Activated naive CD8-positive, alpha-beta T cell treated with anti-CD3 and anti-CD28 coated beads, Interleukin-2, amount 10 ng/mL, durations not matched to agents 7 days and 5 days (primary cell): ENCODE data around the gene ZBBX. TPM values are rescaled to one million over a fixed set of nuclear protein-coding genes. Genes with fewer than 3 reads are reported as not detected.
A peak's percentile ranks its signal among the peaks of the same experiment; 100 is the strongest.
"Not testable (repeated sequence)": the region's sequence is repeated elsewhere in the genome, so short reads cannot be mapped to it uniquely, and the experiment has no call there.

ENCODE experiments used
- ATAC-seq: fragments of 150-1000 bp; cut with Tn5 transposase; one replicate; pipeline ENCODE4 v1.10.0; 2021; ENCODE audit warnings: low read depth, moderate library complexity
- POLR2A ChIA-PET: fragments of 350-600 bp; sonication (Branson Sonifier 250); formaldehyde crosslinking; loops from one replicate; lab custom pipeline; 2021; ENCODE audit warnings: antibody characterized with exemption; lab: Charles Lee
- DNase-seq: peaks from one replicate; pipeline ENCODE4 v3.0.0; 2021
- H3K27ac Mint-ChIP-seq: one replicate; pipeline ENCODE4 v1.8.0; 2022; ENCODE audit warnings: mild to moderate bottlenecking, mixed read lengths
- H3K27me3 Mint-ChIP-seq: one replicate; pipeline ENCODE4 v1.8.0; 2022; ENCODE audit warnings: mild to moderate bottlenecking, moderate library complexity, mixed read lengths
- H3K36me3 Mint-ChIP-seq: one replicate; pipeline ENCODE4 v1.8.0; 2021; ENCODE audit warnings: mild to moderate bottlenecking, mixed read lengths
- H3K4me1 Mint-ChIP-seq: one replicate; pipeline ENCODE4 v1.8.0; 2021; ENCODE audit warnings: mixed read lengths
- H3K4me3 Mint-ChIP-seq: one replicate; pipeline ENCODE4 v1.8.0; 2022; ENCODE audit warnings: mild to moderate bottlenecking, moderate library complexity, mixed read lengths
- H3K9me3 Mint-ChIP-seq: one replicate; pipeline ENCODE4 v1.8.0; 2021; ENCODE audit warnings: mixed read lengths
- total RNA-seq, 2 experiments: library from RNA; stranded (reverse); gene quantifications; one replicate each; pipeline ENCODE4 v1.2.3, GENCODE V29; 2021

ZBBX gene
- total RNA-seq = not detected

- peaks cover 20% of the 10 kb centered on the region for H3K27me3 Mint-ChIP-seq
- peak; percentile 89 for ATAC-seq
- H3K4me1 Mint-ChIP-seq = peaks cover 6% of the 10 kb centered on the region
- no peak within 1 kb of the TSS for H3K27ac Mint-ChIP-seq
- POLR2A ChIA-PET = no interaction called here
- H3K4me3 Mint-ChIP-seq = peak within 1 kb of the TSS; percentile 78
- no peaks in the 10 kb centered on the region for H3K36me3 Mint-ChIP-seq
- H3K9me3 Mint-ChIP-seq = no peaks in the 10 kb centered on the region
- peak; percentile 85 for DNase-seq
Observed at GRCh38 chr3:167380004-167380689, at the start of gene ZBBX. ZBBX (minus strand) TSS chr3:167380297; CDS start chr3:167372901, 7,396 bp downstream.

GRCh38 chr3:167426962-167427361, 46.9 kb upstream of the ZBBX start:
- ATAC-seq, POLR2A ChIA-PET, H3K9me3 Mint-ChIP-seq, H3K4me3 Mint-ChIP-seq, H3K27ac Mint-ChIP-seq, H3K36me3 Mint-ChIP-seq, H3K4me1 Mint-ChIP-seq, DNase-seq, H3K27me3 Mint-ChIP-seq: not testable (repeated sequence)

GRCh38 chr3:167422396-167422795, 42.3 kb upstream of the ZBBX start:
- DNase-seq, H3K27me3 Mint-ChIP-seq, POLR2A ChIA-PET, ATAC-seq, H3K27ac Mint-ChIP-seq, H3K4me3 Mint-ChIP-seq, H3K36me3 Mint-ChIP-seq, H3K4me1 Mint-ChIP-seq, H3K9me3 Mint-ChIP-seq: not testable (repeated sequence)

- Mint-ChIP-seq H3K9me3 (no peaks in the 10 kb centered on the region), H3K4me1 (no peaks in the 10 kb centered on the region), H3K27me3 (peaks cover 2% of the 10 kb centered on the region), H3K4me3 (no peak overlapping the region), H3K36me3 (no peaks in the 10 kb centered on the region), H3K27ac (no peak overlapping the region)
- DNase-seq (no peak), ATAC-seq (no peak)
- POLR2A ChIA-PET = no interaction called here
Observed at GRCh38 chr3:167409611-167410010, 29.5 kb upstream of the ZBBX start.

DNA sequence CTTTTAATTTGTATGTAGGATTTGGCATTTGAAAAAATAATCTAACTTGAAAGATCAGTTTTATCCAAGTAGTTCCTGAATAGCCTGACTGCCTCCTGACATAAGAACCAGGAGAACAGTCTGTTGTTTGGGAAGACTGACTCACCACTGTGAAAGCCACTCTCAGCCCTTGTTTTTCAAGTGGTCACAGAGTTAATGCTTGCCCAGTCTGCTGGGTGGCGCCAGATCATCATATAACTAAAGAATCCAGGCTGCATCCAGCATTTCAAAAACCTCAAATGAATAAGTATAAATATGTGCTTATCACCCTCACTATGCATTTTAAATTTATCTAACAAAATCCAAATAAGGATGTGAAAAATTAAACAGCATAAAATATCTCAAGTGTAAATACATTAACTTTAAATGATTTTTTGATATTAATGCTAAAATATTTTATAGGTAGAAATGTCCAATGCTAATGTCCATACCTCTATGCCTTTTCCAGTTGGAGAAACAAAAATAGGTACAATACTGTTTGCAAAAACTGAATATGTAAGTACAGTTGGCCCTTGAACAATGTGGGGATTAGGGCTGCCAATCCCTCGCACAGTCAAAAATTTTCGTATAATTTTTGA, 26.9 kb upstream of the ZBBX start:
- POLR2A ChIA-PET = no interaction called here
- Mint-ChIP-seq H3K27me3 (peaks cover 1% of the 10 kb centered on the region), H3K4me3 (no peak overlapping the region), H3K27ac (no peak overlapping the region), H3K36me3 (no peaks in the 10 kb centered on the region), H3K9me3 (no peaks in the 10 kb centered on the region), H3K4me1 (no peaks in the 10 kb centered on the region)
- ATAC-seq (no peak), DNase-seq (no peak)

DNA sequence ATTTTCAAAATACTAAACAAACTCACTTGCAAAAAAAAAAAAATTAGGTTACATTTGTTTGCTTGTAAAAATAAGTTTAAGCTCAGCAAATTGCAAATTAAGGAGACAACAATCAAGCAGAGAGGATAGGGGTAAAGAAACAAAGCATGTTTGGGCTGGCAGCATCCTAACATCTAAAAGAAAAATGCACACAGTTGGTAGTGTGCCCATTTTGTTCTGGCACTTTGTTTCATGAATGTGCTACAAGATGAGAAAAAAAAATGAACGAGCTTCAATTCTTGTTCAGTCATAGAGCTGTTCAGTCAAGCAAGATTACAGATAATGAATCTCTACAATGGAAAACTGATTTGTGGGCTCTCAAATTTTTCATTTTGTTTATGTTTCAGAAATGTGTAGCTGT, 17.7 kb upstream of the ZBBX start:
- ATAC-seq (no peak), DNase-seq (no peak)
- POLR2A ChIA-PET = no interaction called here
- Mint-ChIP-seq H3K27ac (no peak overlapping the region), H3K4me3 (no peak overlapping the region), H3K4me1 (no peaks in the 10 kb centered on the region), H3K36me3 (no peaks in the 10 kb centered on the region), H3K27me3 (peaks cover 5% of the 10 kb centered on the region), H3K9me3 (no peaks in the 10 kb centered on the region)

DNA sequence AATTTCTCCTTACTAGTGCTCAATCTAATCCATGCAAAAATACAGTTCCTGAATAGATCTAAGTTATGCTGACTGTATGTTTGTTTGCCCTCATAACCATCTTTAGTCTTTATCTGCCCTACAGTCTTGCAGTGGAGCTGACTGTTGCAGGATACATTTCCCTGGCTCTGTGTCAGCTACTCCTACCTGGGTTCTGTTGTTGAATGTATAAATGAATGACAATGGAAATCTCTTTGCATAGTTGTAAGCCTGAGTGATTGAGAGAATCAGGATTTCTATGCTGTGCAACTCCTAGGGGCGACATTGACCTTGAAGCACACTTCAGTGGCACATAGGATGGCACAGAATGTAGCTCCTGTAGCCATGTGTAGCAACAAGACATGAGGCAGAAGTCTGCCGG, 16.0 kb upstream of the ZBBX start:
- H3K4me1 Mint-ChIP-seq = no peaks in the 10 kb centered on the region
- H3K27me3 Mint-ChIP-seq = peaks cover 8% of the 10 kb centered on the region
- DNase-seq (no peak), ATAC-seq (no peak)
- no peak overlapping the region for H3K27ac Mint-ChIP-seq
- no peaks in the 10 kb centered on the region for H3K36me3 Mint-ChIP-seq
- no peaks in the 10 kb centered on the region for H3K9me3 Mint-ChIP-seq
- no peak overlapping the region for H3K4me3 Mint-ChIP-seq
- POLR2A ChIA-PET = no interaction called here

- POLR2A ChIA-PET = no interaction called here
- no peaks in the 10 kb centered on the region for H3K9me3 Mint-ChIP-seq
- ATAC-seq = no peak
- H3K4me1 Mint-ChIP-seq = no peaks in the 10 kb centered on the region
- H3K36me3 Mint-ChIP-seq = no peaks in the 10 kb centered on the region
- no peak for DNase-seq
- H3K27ac Mint-ChIP-seq = no peak overlapping the region
- no peak overlapping the region for H3K4me3 Mint-ChIP-seq
- peaks cover 7% of the 10 kb centered on the region for H3K27me3 Mint-ChIP-seq
Observed at GRCh38 chr3:167394003-167394402, 13.9 kb upstream of the ZBBX start.

GRCh38 chr3:167382155-167382554, 2.1 kb upstream of the ZBBX start:
- no peaks in the 10 kb centered on the region for H3K9me3 Mint-ChIP-seq
- H3K27ac Mint-ChIP-seq = no peak overlapping the region
- peaks cover 6% of the 10 kb centered on the region for H3K4me1 Mint-ChIP-seq
- H3K36me3 Mint-ChIP-seq = no peaks in the 10 kb centered on the region
- DNase-seq (no peak), ATAC-seq (no peak)
- H3K4me3 Mint-ChIP-seq = no peak overlapping the region
- H3K27me3 Mint-ChIP-seq = peaks cover 17% of the 10 kb centered on the region
- POLR2A ChIA-PET = no interaction called here

DNA sequence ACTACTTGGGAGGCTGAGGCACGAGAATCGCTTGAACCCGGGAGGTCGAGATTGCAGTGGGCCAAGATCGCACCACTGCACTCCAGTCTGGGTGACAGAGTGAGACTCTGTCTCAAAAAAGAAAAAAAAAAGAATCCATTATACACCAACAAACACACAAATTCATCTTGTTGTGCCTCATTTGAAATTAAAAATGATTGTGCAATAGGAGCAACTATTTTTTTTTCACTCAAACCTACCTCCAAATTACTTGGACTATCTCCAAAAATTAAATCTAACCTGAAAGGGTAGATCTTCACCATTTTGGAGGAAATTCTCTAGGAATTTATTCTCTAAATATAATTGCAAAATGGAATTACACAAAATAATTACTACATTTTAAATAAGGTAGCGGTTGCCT, 4.6 kb downstream of the ZBBX start:
- Mint-ChIP-seq H3K36me3 (no peaks in the 10 kb centered on the region), H3K9me3 (no peaks in the 10 kb centered on the region), H3K4me1 (peaks cover 6% of the 10 kb centered on the region), H3K4me3 (no peak overlapping the region), H3K27me3 (peaks cover 17% of the 10 kb centered on the region), H3K27ac (no peak overlapping the region)
- POLR2A ChIA-PET = no interaction called here
- no peak for ATAC-seq
- DNase-seq = no peak

- no peaks in the 10 kb centered on the region for H3K36me3 Mint-ChIP-seq
- POLR2A ChIA-PET = no interaction called here
- no peaks in the 10 kb centered on the region for H3K9me3 Mint-ChIP-seq
- ATAC-seq (no peak), DNase-seq (no peak)
- no peak overlapping the region for H3K4me3 Mint-ChIP-seq
- H3K27me3 Mint-ChIP-seq = peaks cover 5% of the 10 kb centered on the region
- no peaks in the 10 kb centered on the region for H3K4me1 Mint-ChIP-seq
- H3K27ac Mint-ChIP-seq = no peak overlapping the region
Observed at GRCh38 chr3:167372138-167372537, 8.0 kb downstream of the ZBBX start.

DNA sequence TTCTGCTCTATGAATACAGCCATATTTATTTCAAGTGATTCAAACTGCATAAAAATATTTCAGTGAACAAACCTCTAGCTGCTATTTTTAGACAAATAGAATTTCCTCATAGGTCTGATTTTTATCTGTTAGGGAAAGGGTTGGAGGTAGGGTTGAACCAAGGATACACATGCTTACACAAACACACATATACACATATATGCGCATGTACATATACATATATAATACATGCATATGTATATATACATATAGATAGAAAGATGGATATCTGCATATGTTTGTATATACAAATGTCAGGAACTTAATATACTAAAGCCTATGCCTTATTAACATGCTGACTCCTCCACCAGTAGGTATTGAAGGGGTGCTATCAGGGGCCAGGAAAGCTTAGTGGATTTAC, 18.1 kb downstream of the ZBBX start:
- peaks cover 1% of the 10 kb centered on the region for H3K9me3 Mint-ChIP-seq
- no peak for ATAC-seq
- no peaks in the 10 kb centered on the region for H3K36me3 Mint-ChIP-seq
- no peaks in the 10 kb centered on the region for H3K27me3 Mint-ChIP-seq
- H3K4me3 Mint-ChIP-seq = no peak overlapping the region
- no peaks in the 10 kb centered on the region for H3K4me1 Mint-ChIP-seq
- no peak overlapping the region for H3K27ac Mint-ChIP-seq
- no peak for DNase-seq
- POLR2A ChIA-PET = no interaction called here

GRCh38 chr3:167361306-167361705, 18.8 kb downstream of the ZBBX start:
- ATAC-seq (no peak), DNase-seq (no peak)
- Mint-ChIP-seq H3K4me3 (no peak overlapping the region), H3K9me3 (peaks cover 1% of the 10 kb centered on the region), H3K36me3 (no peaks in the 10 kb centered on the region), H3K27ac (no peak overlapping the region), H3K27me3 (no peaks in the 10 kb centered on the region), H3K4me1 (no peaks in the 10 kb centered on the region)
- POLR2A ChIA-PET = no interaction called here

- POLR2A ChIA-PET = no interaction called here
Observed at GRCh38 chr3:167355446-167355845, 24.7 kb downstream of the ZBBX start.

More at GRCh38 chr3:167355446-167355845, 24.7 kb downstream of the ZBBX start:
- Mint-ChIP-seq H3K4me3 (no peak overlapping the region), H3K4me1 (no peaks in the 10 kb centered on the region), H3K27ac (no peak overlapping the region), H3K9me3 (peaks cover 1% of the 10 kb centered on the region), H3K36me3 (no peaks in the 10 kb centered on the region), H3K27me3 (no peaks in the 10 kb centered on the region)
- DNase-seq (no peak), ATAC-seq (no peak)
